T-helper 2 cell treated with Interferon-gamma antibody and Interleukin-4, amounts not matched to agents 100 ng/mL and 5 ng/mL, for 36 hours (primary cell): ENCODE results near the gene MTOR. TPM values are rescaled to one million over a fixed set of nuclear protein-coding genes. Genes with fewer than 3 reads are reported as not detected.
"Not testable (repeated sequence)": the region's sequence is repeated elsewhere in the genome, so short reads cannot be mapped to it uniquely, and the experiment has no call there.

Experiments
- intact Hi-C: fragments of 100-400 bp; cut with micrococcal nuclease; formaldehyde crosslinking; loops from one replicate; pipeline ENCODE4 v1.15.1; 2023
- total RNA-seq: library from RNA; stranded (reverse); gene quantifications from 2 replicates; pipeline ENCODE4 v1.2.3, GENCODE V29; 2022

MTOR gene
- 48.3 and 49.9 TPM in 2 replicates for total RNA-seq

- intact Hi-C loops = loop anchor here (1.0 to 5.0 kb wide), 3 partner anchors 11 to 545 kb away; partner anchors contain the start of genes CLCN6, MTHFR and UBIAD1
These were observed at the start of gene MTOR for GRCh38 chr1:11262171-11263049. MTOR (minus strand) TSS chr1:11262551; CDS start chr1:11259409, 3,142 bp downstream.

- intact Hi-C loops = no loop called here
These were observed 47.0 kb upstream of the MTOR start for GRCh38 chr1:11309385-11309784.

DNA sequence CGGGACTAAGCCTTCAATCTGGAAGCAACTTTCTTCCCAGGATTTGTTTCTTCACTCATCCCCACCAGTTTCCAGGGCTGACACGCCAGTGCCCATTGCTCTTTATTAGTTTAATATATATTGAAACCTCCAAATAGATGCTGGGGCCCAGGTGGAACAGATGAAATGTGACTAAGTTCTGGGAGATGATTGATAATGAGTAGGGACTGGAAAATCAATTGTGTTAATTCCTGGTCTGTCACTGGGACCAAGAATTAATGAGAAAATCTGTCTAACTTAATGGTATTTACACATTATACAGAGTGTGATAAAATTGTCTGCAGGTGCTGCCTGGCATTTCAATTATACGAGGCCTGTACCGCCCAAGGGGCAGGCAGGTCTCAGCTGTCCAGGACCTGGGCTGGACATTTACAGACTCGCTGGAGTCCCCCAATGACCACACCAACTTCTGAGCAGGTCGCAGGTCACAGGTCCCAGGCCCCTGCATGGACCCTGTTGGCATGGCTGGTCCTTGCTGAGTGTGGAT, 46.4 kb upstream of the MTOR start:
- intact Hi-C loops = no loop called here

DNA sequence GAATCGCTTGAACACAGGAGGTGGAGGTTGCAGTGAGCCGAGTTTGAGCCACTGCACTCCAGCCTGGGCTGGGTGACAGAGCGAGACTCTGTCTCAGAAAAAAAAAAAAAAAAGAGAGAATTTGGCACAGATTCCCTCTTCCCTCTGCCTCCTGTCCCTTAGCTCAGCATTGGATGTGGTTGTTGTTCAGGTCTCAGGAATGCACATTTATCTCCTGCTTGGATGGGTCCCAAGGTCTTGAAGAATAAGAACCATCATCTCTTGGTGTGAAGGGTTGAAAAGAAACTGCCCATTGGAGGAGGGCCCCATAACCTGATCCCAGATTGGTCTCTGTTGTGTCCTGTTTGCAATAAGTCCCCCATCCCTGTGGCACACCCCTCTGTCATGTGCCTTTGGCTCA, 45.5 kb upstream of the MTOR start:
- intact Hi-C loops = no loop called here

DNA sequence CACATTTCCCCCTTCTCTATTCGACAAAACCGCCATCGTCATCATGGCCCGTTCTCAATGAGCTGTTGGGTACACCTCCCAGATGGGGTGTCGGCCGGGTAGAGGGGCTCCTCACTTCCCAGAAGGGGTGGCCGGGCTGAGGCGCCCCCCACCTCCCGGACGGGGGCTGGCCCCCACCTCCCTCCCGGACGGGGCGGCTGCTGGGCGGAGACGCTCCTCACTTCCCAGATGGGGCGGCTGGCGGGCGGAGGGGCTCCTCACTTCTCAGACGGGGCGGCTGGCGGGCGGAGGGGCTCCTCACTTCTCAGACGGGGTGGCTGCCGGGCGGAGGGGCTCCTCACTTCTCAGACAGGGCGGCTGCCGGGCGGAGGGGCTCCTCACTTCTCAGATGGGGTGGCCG, 43.2 kb upstream of the MTOR start:
- intact Hi-C loops = not testable (repeated sequence)

GRCh38 chr1:11302366-11302765, 40.0 kb upstream of the MTOR start:
- intact Hi-C loops = no loop called here

DNA sequence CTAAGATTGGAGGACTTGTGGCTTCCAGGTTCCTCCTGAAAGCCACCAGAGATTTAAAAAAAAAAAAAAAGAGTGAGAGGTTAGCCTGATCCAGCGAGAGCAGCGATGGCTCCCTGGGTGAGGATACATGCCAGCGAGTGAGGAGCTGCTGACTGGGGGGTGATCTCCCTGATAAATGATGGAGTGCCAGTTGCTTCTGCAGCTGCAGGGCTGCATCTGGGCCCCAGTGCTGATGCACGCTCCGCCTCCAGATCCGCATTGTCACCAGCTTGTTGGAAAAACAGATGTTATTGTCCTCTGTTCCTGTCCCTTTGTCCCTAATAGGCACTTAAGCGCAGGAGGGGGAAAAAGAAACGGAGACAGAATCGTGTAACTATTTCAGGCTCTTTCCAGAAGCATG, 39.2 kb upstream of the MTOR start:
- intact Hi-C loops = no loop called here

DNA sequence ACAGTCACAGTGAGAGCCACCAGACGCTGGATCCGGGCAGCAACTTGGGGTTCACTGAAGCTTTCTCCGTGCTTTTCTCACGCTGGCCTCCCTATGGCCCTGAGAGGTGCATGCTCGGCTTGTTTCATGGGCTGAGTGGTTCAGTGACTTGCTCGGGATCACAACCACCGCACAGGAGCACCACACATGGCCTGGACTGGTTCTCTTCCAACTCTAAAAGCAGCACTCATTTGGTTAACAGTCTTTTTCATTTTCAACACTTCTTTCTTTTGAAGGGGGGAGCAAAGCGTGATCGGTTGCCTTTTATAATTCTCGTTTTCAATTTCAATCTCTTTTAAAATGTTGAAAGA, 36.8 kb upstream of the MTOR start:
- intact Hi-C loops = no loop called here

DNA sequence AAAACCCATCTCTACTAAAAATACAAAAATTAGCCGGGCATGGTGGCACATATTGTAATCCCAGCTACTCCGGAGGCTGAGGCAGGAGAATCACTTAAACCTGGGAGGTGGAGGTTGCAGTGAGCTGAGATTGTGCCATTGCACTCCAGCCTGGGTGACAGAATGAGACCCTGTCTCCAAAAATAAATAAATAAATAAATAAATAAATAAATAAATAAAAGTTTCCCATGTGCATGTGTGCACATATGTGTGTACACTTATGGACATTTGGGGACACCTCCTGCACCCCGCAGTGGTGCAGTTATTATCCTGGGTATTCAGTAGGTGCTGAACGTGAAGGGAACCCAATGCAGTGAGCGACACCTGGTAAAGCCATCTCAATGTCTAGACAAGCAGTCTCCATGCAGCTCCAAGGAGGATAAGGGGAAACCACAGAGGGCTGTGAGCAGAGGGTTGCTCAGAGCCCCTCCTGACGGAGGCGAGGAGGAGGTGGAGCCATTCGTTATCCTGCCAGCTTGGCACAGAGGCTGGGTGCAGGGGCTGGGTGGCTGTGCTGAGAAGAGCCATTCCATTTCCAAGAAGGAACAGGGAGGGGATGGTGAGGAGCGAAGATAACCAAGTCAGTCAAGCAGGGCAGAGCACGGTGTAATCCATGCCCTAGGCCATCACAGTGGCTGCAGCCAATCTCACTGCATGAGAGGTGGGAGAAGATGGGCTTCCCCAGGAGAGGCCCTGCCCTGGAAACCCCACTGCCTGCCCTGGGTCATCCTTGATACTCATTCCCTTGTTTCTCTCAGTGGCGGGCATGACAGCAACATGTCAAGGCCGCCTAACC, 36.3 kb upstream of the MTOR start:
- intact Hi-C loops = no loop called here

DNA sequence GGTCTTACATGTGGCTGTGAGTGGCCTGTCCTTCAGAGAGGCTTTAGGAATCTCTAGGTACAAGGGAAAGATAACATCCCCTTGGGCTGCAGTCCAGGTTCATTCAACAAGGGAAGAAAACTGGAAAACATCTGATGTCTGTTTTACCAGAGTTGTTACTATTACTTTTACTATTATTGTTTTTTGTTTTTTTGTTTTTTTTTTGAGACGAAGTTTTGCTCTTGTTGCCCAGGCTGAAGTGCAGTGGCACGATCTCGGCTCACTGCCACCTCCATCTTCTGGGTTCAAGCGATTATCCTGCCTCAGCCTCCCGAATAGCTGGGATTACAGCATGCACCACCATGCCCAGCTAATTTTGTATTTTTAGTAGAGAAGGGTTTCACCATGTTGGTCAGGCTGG, 35.4 kb upstream of the MTOR start:
- intact Hi-C loops = not testable (repeated sequence)

- intact Hi-C loops = no loop called here
These were observed 33.6 kb upstream of the MTOR start for GRCh38 chr1:11295905-11296304.

DNA sequence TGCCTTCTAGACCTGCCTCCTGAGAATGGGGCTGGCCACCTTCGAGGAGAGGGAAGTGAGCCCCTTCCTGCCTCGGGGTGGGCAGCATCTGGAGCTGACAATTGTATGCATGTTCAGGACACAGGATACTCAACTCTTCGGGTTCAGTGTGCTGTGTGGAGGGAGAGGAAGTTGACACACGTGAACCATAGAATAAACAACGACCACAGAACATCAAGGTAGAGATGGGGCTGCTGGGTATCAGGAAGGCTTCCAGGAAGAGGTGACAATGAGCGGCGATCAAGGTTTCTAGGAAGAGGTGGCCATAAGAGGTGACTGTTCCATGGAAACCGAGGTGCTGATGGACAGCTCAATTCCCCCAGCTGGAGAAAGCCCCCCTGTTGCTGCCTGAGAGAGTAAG, 32.6 kb upstream of the MTOR start:
- intact Hi-C loops = no loop called here

DNA sequence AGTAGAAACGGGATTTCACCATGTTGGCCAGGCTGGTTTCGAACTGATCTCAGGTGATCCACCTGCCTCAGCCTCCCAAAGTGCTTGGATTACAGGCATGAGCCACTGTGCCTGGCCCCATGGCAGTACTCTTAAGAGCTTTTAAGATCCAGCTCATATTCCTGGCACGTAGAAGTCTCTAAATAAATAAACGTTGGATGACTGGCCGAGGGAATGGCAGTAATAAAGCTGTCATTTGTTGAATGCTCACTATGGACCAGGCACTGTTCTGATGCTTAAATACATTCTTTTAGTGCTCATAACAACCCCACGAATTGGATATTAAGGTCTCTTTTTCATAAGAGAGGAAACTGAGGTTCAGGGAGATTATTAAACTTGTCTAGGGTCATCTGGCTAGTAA, 31.5 kb upstream of the MTOR start:
- intact Hi-C loops = no loop called here

DNA sequence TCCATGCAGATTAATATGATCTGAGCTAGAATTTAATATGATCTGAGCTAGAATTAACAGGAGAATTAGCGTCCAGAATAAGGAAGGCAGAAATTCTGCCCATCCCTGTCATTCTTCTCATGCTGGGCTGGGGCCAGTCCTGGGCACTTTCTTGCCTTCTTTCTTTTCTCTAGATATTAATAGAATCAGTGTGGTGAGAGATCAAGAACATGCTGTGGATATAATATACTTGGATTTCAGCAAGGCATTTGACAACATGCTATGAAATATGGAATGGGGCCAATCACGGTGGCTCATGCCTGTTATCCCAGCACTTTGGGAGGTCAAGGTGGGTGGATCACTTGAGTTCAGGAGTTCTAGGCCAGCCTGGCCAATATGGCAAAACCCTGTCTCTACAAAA, 28.7 kb upstream of the MTOR start:
- intact Hi-C loops = no loop called here

DNA sequence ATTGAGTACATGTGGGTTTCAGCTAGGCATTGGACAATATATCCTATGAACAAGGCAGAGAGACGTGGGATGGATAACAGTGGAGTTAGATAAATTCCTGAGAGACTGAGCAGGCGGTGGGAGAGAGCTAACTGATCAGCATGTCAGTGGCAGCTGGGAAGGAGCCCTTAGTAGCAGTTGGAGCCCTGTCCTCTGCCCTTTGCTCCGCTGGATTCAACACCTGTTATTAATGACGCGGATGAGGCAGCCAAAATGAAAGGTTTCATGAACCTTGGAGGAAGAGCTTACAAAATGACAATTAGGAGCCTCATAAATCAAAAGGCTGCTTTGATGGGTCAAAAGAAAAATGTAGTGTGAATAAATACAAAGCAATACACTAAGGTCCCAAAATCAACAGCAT, 26.7 kb upstream of the MTOR start:
- intact Hi-C loops = no loop called here

DNA sequence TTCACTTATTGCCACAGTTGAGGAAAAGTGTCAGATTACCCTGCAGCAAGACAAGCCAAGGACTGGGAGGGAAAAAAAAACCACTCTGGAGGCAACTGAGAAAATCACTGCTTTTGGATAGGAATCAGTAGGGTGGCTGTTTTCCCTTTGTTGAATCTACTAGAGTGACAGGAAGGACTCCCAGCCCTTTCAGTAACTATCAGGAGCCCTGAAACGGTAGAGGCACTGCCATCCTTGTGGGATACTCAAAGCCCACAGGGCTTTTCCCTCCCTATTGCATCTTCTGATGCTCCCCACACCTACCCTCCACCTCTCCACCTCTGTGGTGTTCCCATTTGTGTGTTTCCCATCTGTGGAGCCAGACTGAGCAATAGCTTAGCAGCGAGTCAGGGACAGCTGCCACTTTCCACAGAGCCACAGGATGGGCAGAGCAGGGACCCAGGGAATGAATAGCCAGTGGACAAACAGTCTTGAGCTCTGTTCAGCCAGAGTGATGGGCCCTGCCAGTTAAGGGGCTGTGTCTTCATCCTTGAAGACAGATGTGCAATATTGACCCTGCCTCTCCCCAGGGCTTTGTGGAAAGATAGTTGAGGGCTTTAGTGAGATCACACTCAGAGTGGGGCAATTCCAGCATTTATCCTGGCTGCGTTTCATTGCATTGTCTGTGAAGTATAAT, 24.5 kb upstream of the MTOR start:
- intact Hi-C loops = no loop called here

GRCh38 chr1:11285883-11286734, 23.8 kb upstream of the MTOR start:
- intact Hi-C loops = no loop called here

DNA sequence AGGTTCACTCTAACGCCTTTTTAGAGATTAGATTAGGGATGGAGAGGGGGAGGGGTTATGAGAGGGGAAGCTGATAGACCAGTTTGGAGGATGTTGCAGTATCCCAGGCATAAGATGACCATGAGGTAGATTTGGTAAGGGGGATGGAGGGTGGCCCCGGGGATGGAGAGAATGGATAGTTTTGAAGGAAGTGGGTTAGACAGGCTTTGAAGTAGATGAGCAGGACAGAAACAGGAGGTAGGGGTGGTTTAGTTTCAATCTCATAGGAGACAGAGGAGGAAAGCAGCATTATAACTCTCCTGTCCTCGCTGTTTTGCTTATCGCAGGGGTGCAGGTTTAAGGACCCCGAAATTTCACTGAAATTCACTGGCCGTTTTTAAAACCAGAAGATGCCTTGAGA, 22.4 kb upstream of the MTOR start:
- intact Hi-C loops = no loop called here

DNA sequence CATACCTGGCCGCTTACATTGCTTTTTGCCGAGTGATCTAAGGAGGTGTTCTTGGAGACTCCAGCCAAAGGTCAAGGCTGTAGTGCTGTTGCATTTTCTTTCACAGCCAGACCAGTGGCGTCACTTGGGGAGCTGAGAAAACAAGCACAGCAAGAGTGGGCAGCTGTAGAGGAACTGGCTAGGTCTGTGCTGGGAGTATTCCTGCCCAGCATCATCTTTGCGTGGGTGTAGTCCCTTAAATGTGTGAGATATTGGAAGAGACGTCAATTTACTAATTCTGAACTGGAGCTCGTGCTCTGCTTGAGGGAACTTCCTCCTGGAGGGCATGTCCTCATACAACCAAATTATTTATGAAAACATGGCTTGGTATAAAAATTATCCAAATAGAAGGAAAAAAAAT, 20.8 kb upstream of the MTOR start:
- intact Hi-C loops = no loop called here

DNA sequence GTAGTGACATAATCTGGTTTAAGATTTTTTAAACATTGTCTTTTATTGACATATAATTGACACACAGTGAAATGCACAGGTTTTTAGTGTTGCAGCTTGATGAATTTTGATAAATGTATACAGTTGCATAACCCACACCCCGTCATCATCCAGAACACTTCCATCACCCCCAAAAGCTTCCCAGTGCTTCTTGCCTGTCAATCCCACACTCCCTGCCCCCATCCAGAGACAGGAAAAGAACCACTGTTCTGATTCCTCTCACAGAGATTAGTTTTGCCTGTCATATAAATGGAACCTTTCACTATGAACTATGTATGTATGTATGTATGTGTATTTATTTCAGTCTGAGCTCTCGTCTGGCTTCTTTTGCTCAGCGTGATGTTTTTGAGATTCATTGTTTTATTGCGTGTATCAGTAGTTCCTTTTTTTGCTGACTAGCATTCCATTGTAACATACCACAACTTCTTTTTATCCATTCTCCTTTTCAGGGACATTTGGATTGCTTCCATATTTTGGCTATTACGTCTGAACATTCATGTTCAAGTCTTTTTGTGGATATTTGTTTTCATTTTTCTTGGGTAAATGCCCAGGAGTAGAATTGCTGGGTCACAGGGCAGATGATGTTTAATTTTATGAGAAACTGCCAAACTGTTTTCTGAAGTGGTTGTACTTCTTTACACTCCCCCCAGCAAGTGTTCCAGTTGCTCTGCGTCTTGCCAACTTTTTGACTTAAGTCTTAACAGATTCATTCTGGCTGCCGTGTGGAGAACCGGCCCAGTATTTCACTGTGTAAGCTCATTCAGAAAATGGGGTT, 19.4 kb upstream of the MTOR start:
- intact Hi-C loops = loop anchor here (2.0 kb wide), 1 partner anchor 19 kb away; the partner anchor contains the start of gene MTOR
